ENCODE data around the gene MBOAT2.

GRCh38 chr2:9001778-9002177, 1.7 kb downstream of the MBOAT2 start:
- TF ChIP-seq POLR2A (IDR thresholded peaks at IDR 0.05) (no peak), POLR2AphosphoS5 (IDR thresholded peaks at IDR 0.05) (no peak), CTCF (IDR thresholded peaks at IDR 0.05) (no peak), EP300 (IDR thresholded peaks at IDR 0.05) (no peak)
